WTC11 (cell line): ENCODE data around the gene SERP2. TPM values are rescaled to one million over a fixed set of nuclear protein-coding genes. Genes with fewer than 3 reads are reported as not detected.

Experiments used
- ATAC-seq: fragments of 200-7000 bp; cut with Tn5 transposase; 2 replicates; pipeline ENCODE4 v1.10.0; 2021; ENCODE audit warnings: mild to moderate bottlenecking, moderate library complexity
- CTCF ChIA-PET: fragments of 300-600 bp; sonication (Branson Sonifier 250); formaldehyde crosslinking; loops from one replicate; lab custom pipeline; 2021; ENCODE audit warnings: antibody characterized with exemption; lab: Charles Lee
- POLR2A ChIA-PET: fragments of 350-600 bp; sonication (Branson Sonifier 250); formaldehyde crosslinking; loops from one replicate; lab custom pipeline; 2021; ENCODE audit warnings: antibody characterized with exemption; lab: Charles Lee
- DNase-seq: peaks from one replicate; pipeline ENCODE4 v3.0.0; 2021; ENCODE audit warnings: low spot score
- H3K27ac Mint-ChIP-seq: 2 replicates; pipeline ENCODE4 v1.8.0; 2021; ENCODE audit warnings: mixed read lengths
- H3K27me3 Mint-ChIP-seq: 2 replicates; pipeline ENCODE4 v1.8.0; 2021; ENCODE audit warnings: low read depth, mild to moderate bottlenecking, moderate library complexity, mixed read lengths
- H3K36me3 Mint-ChIP-seq: 2 replicates; pipeline ENCODE4 v1.8.0; 2021; ENCODE audit warnings: mixed read lengths
- H3K4me1 Mint-ChIP-seq: 2 replicates; pipeline ENCODE4 v1.8.0; 2022; ENCODE audit warnings: mixed read lengths
- H3K4me3 Mint-ChIP-seq: 2 replicates; pipeline ENCODE4 v1.8.0; 2021; ENCODE audit warnings: mild to moderate bottlenecking, moderate library complexity, mixed read lengths
- H3K9me3 Mint-ChIP-seq: 2 replicates; pipeline ENCODE4 v1.8.0; 2021; ENCODE audit warnings: mixed read lengths
- ARID4B ChIP-seq: sonication (generic); formaldehyde crosslinking; IDR thresholded peaks from 2 replicates; pipeline ENCODE4 v1.8.0; 2023; ENCODE audit warnings: missing genetic modification reagents, mild to moderate bottlenecking, borderline replicate concordance
- CDX4 ChIP-seq: fragments of 250-450 bp; sonication (Bioruptor Pico); IDR thresholded peaks from 2 replicates; pipeline ENCODE4 v1.9.0; 2021; ENCODE audit warnings: moderate library complexity, mild to moderate bottlenecking, inconsistent platforms, borderline replicate concordance
- CREB1 ChIP-seq: sonication (generic); formaldehyde crosslinking; IDR thresholded peaks from 2 replicates; pipeline ENCODE4 v1.8.0; 2023; ENCODE audit warnings: mild to moderate bottlenecking, missing genetic modification reagents
- EMX1 ChIP-seq: fragments of 250-450 bp; sonication (Bioruptor Pico); IDR thresholded peaks from 2 replicates; pipeline ENCODE4 v1.8.0; 2021; ENCODE audit warnings: mild to moderate bottlenecking
- ESRRA ChIP-seq: sonication (generic); formaldehyde crosslinking; IDR thresholded peaks from 2 replicates; pipeline ENCODE4 v1.8.1; 2022; ENCODE audit warnings: mild to moderate bottlenecking, missing genetic modification reagents, borderline replicate concordance
- NFYB ChIP-seq: sonication (generic); formaldehyde crosslinking; conservative IDR thresholded peaks from 2 replicates; pipeline ENCODE4 v1.8.0; 2022; ENCODE audit warnings: low read depth, missing genetic modification reagents
- PRRX2 ChIP-seq: fragments of 250-450 bp; sonication (Bioruptor Pico); IDR thresholded peaks from 2 replicates; pipeline ENCODE4 v1.8.0; 2021; ENCODE audit warnings: mild to moderate bottlenecking
- SOX15 ChIP-seq: fragments of 250-450 bp; sonication (Bioruptor Pico); IDR thresholded peaks from 2 replicates; pipeline ENCODE4 v1.9.0; 2021; ENCODE audit warnings: mild to moderate bottlenecking
- SP1 ChIP-seq: sonication (generic); formaldehyde crosslinking; conservative IDR thresholded peaks from 2 replicates; pipeline ENCODE4 v1.8.1; 2022; ENCODE audit warnings: missing genetic modification reagents
- TEAD4 ChIP-seq: sonication (generic); formaldehyde crosslinking; IDR thresholded peaks from 2 replicates; pipeline ENCODE4 v1.8.0; 2022; ENCODE audit warnings: mild to moderate bottlenecking, missing genetic modification reagents
- ZNF263 ChIP-seq: sonication (generic); formaldehyde crosslinking; IDR thresholded peaks from 2 replicates; pipeline ENCODE4 v1.8.1; 2022; ENCODE audit warnings: low read depth, mild to moderate bottlenecking, moderate library complexity, missing genetic modification reagents
- total RNA-seq: library from RNA; stranded (reverse); gene quantifications from 3 replicates; pipeline ENCODE4 v1.2.3, GENCODE V29; 2021
- TF ChIP-seq, protein P1 (sequence below): fragments of 250-450 bp; sonication (Bioruptor Pico); IDR thresholded peaks from 2 replicates; pipeline ENCODE4 v1.8.0; 2021; ENCODE audit warnings: mild to moderate bottlenecking
- TF ChIP-seq, protein P2 (sequence below): sonication (generic); formaldehyde crosslinking; conservative IDR thresholded peaks from 2 replicates; pipeline ENCODE4 v1.8.1; 2023; ENCODE audit warnings: mild to moderate bottlenecking, low read depth, missing genetic modification reagents, moderate library complexity
- TF ChIP-seq, protein P3 (sequence below): fragments of 250-450 bp; sonication (Bioruptor Pico); IDR thresholded peaks from 2 replicates; pipeline ENCODE4 v1.9.0; 2021; ENCODE audit warnings: mild to moderate bottlenecking, borderline replicate concordance

Gene SERP2
- total RNA-seq, 1 experiment from 2014 or later, result 1.2 TPM

- Mint-ChIP-seq H3K27me3 (peaks cover 3% of the 10 kb centered on the region; the same call in 1 of the 2 replicates), H3K9me3 (no peaks in the 10 kb centered on the region), H3K36me3 (no peaks in the 10 kb centered on the region), H3K27ac (no peak overlapping the region), H3K4me1 (peaks cover 14% of the 10 kb centered on the region), H3K4me3 (no peak overlapping the region)
- DNase-seq, result no peak
- CTCF ChIA-PET, result interaction anchor here (0.7 kb wide), 1 partner anchor 83 kb away, joined by 7 read pairs; no protein-coding TSS in a partner anchor
- TF ChIP-seq ESRRA (CRISPR knock-in tag) (no peak), SP1 (CRISPR knock-in tag) (no peak), CREB1 (CRISPR knock-in tag) (no peak), CDX4 (CRISPR knock-in tag) (no peak), ZNF263 (CRISPR knock-in tag) (no peak), PRRX2 (CRISPR knock-in tag) (no peak), EMX1 (CRISPR knock-in tag) (no peak), TEAD4 (CRISPR knock-in tag) (no peak), ARID4B (no peak), NFYB (CRISPR knock-in tag) (no peak), SOX15 (CRISPR knock-in tag) (no peak)
- TF ChIP-seq, protein P1, sequence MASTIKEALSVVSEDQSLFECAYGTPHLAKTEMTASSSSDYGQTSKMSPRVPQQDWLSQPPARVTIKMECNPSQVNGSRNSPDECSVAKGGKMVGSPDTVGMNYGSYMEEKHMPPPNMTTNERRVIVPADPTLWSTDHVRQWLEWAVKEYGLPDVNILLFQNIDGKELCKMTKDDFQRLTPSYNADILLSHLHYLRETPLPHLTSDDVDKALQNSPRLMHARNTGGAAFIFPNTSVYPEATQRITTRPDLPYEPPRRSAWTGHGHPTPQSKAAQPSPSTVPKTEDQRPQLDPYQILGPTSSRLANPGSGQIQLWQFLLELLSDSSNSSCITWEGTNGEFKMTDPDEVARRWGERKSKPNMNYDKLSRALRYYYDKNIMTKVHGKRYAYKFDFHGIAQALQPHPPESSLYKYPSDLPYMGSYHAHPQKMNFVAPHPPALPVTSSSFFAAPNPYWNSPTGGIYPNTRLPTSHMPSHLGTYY (CRISPR knock-in tag), result no peak
- TF ChIP-seq, protein P2, sequence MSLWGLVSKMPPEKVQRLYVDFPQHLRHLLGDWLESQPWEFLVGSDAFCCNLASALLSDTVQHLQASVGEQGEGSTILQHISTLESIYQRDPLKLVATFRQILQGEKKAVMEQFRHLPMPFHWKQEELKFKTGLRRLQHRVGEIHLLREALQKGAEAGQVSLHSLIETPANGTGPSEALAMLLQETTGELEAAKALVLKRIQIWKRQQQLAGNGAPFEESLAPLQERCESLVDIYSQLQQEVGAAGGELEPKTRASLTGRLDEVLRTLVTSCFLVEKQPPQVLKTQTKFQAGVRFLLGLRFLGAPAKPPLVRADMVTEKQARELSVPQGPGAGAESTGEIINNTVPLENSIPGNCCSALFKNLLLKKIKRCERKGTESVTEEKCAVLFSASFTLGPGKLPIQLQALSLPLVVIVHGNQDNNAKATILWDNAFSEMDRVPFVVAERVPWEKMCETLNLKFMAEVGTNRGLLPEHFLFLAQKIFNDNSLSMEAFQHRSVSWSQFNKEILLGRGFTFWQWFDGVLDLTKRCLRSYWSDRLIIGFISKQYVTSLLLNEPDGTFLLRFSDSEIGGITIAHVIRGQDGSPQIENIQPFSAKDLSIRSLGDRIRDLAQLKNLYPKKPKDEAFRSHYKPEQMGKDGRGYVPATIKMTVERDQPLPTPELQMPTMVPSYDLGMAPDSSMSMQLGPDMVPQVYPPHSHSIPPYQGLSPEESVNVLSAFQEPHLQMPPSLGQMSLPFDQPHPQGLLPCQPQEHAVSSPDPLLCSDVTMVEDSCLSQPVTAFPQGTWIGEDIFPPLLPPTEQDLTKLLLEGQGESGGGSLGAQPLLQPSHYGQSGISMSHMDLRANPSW (CRISPR knock-in tag), result no peak
- TF ChIP-seq, protein P3, sequence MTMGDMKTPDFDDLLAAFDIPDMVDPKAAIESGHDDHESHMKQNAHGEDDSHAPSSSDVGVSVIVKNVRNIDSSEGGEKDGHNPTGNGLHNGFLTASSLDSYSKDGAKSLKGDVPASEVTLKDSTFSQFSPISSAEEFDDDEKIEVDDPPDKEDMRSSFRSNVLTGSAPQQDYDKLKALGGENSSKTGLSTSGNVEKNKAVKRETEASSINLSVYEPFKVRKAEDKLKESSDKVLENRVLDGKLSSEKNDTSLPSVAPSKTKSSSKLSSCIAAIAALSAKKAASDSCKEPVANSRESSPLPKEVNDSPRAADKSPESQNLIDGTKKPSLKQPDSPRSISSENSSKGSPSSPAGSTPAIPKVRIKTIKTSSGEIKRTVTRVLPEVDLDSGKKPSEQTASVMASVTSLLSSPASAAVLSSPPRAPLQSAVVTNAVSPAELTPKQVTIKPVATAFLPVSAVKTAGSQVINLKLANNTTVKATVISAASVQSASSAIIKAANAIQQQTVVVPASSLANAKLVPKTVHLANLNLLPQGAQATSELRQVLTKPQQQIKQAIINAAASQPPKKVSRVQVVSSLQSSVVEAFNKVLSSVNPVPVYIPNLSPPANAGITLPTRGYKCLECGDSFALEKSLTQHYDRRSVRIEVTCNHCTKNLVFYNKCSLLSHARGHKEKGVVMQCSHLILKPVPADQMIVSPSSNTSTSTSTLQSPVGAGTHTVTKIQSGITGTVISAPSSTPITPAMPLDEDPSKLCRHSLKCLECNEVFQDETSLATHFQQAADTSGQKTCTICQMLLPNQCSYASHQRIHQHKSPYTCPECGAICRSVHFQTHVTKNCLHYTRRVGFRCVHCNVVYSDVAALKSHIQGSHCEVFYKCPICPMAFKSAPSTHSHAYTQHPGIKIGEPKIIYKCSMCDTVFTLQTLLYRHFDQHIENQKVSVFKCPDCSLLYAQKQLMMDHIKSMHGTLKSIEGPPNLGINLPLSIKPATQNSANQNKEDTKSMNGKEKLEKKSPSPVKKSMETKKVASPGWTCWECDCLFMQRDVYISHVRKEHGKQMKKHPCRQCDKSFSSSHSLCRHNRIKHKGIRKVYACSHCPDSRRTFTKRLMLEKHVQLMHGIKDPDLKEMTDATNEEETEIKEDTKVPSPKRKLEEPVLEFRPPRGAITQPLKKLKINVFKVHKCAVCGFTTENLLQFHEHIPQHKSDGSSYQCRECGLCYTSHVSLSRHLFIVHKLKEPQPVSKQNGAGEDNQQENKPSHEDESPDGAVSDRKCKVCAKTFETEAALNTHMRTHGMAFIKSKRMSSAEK (CRISPR knock-in tag), result no peak
- POLR2A ChIA-PET, result no interaction called here
- no peak for ATAC-seq
These were observed 21.0 kb upstream of the SERP2 start for GRCh38 chr13:44352671-44353070.
